CD4-positive, alpha-beta T cell treated with Interleukin-6 at 100 ng/mL for 8 hours (primary cell): Measurements from ENCODE around the gene TMEM131L.
"Not testable (repeated sequence)": the region's sequence is repeated elsewhere in the genome, so short reads cannot be mapped to it uniquely, and the experiment has no call there.

Experiments
- DNase-seq: peaks from one replicate; pipeline ENCODE4 v3.0.0-alpha.2; 2020; ENCODE audit warnings: mixed read lengths, low spot score

TMEM131L gene, protein sequence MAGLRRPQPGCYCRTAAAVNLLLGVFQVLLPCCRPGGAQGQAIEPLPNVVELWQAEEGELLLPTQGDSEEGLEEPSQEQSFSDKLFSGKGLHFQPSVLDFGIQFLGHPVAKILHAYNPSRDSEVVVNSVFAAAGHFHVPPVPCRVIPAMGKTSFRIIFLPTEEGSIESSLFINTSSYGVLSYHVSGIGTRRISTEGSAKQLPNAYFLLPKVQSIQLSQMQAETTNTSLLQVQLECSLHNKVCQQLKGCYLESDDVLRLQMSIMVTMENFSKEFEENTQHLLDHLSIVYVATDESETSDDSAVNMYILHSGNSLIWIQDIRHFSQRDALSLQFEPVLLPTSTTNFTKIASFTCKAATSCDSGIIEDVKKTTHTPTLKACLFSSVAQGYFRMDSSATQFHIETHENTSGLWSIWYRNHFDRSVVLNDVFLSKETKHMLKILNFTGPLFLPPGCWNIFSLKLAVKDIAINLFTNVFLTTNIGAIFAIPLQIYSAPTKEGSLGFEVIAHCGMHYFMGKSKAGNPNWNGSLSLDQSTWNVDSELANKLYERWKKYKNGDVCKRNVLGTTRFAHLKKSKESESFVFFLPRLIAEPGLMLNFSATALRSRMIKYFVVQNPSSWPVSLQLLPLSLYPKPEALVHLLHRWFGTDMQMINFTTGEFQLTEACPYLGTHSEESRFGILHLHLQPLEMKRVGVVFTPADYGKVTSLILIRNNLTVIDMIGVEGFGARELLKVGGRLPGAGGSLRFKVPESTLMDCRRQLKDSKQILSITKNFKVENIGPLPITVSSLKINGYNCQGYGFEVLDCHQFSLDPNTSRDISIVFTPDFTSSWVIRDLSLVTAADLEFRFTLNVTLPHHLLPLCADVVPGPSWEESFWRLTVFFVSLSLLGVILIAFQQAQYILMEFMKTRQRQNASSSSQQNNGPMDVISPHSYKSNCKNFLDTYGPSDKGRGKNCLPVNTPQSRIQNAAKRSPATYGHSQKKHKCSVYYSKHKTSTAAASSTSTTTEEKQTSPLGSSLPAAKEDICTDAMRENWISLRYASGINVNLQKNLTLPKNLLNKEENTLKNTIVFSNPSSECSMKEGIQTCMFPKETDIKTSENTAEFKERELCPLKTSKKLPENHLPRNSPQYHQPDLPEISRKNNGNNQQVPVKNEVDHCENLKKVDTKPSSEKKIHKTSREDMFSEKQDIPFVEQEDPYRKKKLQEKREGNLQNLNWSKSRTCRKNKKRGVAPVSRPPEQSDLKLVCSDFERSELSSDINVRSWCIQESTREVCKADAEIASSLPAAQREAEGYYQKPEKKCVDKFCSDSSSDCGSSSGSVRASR (N-terminal part only)

DNA sequence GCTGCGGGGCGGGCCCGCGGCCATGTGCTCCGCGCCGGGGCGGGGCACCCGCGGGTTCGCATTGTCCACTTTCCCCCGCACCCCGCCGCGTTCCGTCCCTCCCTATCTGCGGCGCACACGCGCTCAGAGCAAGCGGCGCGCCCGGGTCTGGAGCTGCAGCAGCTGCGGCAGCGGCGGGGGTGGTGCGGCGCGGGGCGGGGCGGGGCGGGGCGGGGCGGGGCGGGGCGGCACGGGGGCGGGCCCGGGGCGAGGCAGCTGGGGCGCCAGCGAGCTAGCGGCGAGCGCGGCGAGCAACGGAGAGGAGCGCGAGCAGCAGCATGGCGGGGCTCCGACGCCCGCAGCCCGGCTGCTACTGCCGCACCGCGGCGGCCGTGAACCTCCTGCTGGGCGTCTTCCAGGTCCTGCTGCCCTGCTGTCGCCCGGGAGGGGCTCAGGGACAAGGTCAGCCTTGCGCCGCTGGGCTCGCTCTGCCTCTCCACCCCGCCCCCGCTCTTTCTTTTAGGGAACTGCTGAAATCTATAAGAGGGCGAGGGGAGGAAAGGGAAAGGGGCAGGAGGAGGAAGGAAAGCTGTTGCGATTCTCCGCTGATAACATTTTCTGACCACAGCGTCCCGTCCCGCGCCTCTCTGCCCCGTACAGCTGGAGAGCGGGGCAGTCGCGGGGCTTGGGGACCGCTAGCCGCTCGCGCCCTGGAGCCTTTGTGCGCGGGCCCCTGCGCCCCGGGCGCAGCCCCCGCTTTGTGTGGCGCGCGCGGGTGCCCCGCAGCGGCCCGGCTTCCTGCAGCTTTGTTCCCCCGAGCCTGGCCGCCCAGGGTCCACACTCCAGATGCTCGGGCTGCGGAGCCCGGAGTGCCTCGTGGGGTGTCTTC lies at the start of gene TMEM131L:
TSS of gene TMEM131L (plus strand) at position 280 of the 868 bp plus-strand sequence. CDS start at position 318, 38 bp downstream.
- DNase-seq = peak; percentile 75

DNA sequence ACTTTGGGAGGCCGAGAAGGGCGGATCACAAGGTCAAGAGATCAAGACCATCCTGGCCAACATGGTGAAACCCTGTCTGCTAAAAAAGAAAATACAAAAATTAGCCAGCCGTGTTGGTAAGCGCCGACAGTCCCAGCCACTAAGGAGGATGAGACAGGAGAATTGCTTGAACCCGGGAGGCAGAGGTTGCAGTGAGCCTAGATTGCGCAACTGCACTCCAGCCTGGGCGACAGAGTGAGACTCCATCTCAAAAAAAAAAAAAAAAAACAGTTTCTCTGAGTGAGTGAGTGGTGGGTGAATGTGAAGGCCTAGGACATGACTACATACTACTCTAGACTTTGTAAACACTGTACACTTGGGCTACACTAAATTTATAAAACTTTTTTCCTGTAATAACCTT lies 49.7 kb upstream of the TMEM131L start:
- not testable (repeated sequence) for DNase-seq

DNA sequence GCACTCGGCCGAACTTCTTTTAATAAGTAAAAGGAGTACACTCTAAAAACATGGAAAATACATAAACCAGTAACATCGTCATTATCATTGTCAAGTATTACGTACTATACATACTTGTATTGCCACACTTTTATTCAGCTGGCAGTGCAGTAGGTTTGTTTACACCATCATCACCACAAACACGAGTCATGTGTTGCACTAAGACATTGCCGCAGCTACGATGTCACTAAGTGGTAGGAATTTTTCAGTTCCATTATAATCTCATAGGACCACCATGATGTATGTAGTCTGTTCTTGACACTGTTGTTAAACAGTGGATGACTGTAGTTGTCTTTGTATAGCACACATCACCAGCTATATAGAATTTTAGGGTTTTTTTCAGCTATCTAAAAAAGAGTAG lies 48.0 kb upstream of the TMEM131L start:
- DNase-seq = no peak

DNA sequence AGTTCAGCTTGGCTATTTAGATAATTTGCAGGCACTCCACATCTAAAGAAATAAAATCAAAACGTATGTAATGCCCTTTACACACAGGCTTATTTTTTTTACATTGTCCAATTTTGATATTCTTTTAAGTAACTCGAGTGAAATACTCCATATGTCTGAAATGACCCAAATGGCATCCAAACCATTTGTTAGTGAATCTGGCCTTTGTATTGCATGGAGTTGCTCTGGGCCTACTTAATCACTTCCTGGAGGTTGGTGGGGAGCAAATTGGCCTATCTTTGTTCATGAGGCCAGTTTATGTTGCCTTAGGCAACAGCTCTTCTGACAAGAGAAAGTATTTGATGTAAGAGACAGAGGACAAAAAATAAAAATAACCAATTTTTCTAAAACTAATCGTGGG lies 47.6 kb upstream of the TMEM131L start:
- DNase-seq = no peak

DNA sequence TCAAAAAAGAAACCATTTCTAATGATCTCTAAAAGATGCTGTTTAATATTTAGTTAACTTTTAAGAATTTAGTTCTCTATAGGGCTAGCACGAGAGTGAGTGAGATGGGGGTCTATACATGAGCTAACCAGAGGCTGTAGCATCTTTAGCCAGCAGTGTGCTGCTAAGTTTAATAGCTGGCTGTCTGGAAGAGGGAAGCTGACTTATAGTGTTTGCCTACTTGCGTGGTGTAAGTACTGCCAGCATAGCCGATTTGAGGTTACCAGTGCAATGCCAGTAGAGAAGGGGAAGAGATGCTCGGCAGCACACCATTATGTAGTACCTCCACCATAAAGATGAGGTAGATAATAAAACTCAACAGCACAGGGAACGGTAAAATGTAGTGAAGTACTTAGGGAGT lies 47.1 kb upstream of the TMEM131L start:
- DNase-seq = no peak

DNA sequence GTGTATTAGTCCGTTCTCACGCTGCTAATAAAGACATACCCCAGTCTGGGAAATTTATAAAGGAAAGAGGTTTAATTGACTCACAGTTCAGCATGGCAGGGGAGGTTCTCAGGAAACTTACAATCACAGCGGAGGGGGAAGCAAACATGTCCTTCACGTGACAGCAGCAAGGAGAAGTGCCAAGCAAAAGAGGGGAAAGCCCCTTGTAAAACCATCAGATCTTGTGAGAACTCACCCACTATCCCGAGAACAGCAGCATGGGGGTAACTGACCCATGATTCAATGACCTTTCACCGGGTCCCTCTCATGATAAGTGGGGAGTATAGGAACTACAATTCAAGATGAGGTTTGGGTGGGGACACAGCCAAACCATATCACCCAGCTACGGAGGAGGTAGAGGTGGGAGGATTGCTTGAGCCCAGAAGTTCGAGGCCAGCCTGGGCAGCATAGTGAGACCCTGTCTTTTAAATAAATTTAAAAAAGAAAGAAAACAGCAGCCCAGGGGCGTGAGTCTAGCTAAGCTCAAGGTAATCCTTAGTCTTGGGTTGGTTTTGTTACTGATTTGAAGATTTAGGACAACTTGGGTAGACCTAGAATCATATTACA lies 46.4 kb upstream of the TMEM131L start:
- DNase-seq = no peak

DNA sequence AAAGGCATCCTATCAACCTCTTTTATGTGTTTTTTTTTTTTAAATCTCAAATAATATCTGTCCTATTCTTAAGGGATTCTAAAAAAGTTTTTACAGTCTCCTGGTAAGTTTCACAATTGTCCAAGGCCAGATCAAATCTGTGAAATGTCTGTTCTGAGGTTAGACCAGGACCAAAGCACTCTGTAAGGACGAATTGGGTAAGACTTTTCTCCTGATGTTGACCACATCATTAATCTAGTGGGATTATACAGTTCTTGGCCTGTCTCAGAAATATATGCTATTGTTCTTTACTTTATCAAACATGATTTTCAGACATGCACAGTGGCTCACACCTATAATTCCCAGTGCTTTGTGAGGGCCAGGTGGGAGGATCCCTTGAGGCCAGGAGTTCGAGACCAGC lies 45.8 kb upstream of the TMEM131L start:
- DNase-seq = no peak

DNA sequence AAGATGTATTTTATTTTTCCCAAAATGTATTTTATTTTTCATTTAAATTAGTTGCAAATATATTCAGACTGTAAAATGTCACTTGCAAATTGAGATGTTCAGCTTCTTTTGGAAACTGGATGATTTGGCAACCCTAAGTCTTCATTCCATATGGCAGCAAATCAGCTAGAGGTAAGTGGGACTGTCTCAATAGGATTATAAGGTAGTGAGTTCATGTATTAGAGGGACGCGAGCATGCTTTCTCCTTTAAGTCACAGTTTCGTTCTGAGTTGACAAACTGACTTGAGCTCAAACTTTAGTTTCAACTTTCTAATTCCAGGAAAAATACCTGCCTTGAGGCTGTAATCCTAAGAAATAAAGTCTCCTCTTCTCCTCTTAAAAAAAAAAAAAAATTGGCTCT lies 44.2 kb upstream of the TMEM131L start:
- no peak for DNase-seq

DNA sequence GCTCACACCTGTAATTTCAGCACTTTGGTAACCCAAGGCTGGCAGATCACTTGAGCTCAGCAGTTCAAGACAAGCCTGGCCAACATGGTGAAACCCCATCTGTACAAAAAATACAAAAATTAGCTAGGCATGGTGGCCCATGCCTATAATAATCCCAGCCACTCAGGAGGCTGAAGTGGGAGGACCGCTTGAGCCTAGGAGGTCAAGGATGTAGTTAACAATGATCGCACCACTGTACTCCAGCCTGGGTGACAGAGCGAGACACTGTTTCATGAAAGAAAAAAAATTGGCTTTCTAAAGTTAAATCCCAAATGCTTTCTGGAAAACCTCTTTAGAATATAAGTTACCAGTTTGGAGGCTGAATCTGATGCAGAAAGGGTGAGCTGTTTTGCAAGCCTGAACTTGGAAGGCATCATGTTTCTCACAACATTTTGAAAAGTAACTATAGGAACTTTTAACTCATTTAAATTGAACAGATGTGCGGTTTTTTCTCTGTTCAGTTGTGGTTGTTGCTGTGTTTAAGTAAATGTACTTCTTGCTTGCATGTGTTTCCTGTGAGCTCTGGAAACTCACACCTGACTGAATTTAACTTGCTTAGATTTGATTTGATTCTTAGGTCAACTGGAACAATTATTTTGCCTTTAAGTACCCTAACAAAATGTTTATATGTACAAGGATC lies 39.8 kb upstream of the TMEM131L start:
- peak; percentile 62 for DNase-seq

DNA sequence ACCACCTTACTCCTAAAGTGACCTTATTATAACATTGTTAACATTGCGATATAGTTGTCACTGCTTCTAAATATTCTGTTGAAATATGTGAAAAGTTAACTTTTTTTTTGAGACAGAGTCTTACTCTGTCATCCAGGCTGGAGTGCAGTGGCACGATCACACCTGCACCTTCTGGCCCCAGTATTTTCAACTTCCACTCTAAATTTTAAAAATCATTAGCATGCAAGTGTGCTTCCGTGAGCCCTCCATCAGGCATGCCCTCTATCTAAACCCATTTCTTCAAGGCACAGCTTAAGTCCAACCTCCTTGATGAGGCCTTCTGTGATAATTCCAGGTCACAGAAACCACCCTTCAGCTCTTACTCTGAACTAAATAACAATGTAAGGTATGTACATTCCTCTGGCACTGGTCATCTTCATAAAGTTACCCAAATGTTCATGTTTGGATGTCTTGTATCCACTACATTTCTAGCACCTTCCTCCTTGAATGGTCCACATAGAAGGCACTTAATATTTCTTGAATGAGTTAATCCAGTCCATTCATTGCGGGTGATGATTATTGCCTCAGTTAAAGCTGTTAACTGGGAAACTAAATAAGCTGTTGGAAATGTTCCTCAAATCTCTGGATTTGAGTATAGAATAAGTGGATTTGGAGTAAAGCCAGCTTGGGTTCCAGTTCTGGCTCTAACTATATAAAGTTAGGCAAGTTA lies 38.6 kb upstream of the TMEM131L start:
- no peak for DNase-seq

DNA sequence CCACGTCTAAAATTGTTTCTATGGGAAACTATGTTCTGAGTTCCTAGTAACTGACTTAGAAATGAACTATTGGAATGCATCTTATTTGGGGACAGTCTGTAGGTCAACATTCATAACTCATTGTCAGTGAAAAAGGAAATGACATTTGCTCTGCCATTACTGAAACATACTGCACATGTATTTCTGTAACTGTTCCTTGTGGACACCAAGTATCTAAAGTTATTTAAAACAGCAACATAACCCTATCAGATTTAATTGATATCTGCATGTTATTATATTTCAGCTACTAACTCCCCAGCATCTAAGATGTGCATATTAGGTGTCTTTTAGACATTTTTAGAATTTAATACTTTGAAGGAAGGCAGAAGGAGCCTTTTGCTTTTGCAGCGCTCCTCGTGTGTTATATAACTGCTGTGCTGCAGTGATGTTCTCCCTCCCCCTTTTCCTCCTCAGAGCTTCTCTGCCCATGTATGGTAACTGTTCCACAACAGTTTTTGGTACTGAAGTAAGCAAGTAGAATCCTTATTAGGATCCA lies 37.2 kb upstream of the TMEM131L start:
- DNase-seq = peak; percentile 42

DNA sequence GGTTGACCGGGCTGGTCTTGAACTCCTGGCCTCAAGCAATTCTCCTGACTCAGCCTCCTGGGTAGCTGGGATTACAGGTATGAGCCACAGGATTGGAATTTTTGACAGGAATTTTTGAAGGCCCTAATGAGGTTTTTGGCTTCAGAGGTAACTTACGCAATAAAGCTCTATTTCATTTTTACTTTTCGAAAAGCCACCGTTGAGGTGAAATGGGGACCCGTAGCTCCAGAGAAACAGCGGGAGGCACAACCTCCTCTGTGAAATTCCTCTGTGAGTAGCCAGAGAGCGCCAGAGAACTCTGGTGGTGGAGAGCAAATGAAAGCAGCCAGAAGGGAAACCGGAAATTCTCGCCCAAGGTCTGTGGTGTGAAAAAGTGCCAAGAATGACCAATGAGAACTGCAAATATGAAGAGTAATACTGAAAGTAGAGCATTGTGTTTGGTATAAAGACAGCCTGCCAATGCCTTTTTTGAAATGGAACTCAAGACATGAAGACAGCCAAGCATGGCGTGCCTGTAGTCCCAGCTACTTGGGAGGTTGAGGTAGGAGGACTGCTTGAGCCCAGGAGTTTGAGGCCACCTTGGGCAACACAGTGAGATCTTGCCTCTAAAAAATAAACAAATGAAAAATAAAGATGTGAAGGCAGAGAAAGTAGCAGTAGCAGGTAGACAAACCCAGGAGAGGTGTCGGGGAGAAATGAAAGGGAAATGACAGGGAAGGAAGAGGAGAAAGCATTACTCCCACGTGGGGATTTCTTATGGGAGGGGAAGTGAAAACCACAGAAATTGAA lies 33.0 kb upstream of the TMEM131L start:
- DNase-seq = peak; percentile 75

DNA sequence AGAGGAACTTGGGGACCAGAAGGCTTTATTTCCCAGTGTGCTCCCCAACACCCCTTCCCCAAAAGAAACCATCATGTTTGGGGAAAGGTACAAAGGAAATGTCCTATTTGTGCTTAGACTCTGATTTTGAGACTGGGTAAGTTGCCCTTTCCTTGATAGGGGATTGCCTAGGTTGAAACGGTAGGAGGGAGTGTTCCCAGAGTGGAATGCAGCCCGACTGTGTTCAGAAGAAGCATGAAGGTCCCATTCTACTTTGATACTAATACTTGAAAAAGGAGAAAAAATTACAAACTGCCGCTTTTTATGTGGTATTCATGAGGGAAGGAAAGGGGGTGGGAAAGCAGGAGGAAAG lies 32.4 kb upstream of the TMEM131L start:
- DNase-seq = no peak

DNA sequence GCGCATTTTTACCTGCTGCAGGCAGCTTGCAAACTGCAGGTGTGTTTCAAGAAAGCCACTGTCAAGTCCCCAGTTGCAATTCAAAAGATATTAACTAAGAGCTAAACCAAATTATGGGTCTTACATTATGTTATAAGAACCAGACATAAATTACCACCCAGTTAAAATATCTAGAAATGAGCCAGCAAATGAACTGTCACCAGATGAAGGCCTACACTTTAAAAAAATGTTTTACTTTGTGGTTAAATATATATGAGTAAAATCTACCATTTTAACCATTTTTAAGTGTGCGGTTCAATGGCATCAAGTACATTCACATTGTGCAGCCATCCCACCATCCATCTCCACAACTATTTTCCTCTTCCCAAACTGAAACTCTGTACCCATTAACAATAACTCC lies 32.0 kb upstream of the TMEM131L start:
- DNase-seq = no peak

DNA sequence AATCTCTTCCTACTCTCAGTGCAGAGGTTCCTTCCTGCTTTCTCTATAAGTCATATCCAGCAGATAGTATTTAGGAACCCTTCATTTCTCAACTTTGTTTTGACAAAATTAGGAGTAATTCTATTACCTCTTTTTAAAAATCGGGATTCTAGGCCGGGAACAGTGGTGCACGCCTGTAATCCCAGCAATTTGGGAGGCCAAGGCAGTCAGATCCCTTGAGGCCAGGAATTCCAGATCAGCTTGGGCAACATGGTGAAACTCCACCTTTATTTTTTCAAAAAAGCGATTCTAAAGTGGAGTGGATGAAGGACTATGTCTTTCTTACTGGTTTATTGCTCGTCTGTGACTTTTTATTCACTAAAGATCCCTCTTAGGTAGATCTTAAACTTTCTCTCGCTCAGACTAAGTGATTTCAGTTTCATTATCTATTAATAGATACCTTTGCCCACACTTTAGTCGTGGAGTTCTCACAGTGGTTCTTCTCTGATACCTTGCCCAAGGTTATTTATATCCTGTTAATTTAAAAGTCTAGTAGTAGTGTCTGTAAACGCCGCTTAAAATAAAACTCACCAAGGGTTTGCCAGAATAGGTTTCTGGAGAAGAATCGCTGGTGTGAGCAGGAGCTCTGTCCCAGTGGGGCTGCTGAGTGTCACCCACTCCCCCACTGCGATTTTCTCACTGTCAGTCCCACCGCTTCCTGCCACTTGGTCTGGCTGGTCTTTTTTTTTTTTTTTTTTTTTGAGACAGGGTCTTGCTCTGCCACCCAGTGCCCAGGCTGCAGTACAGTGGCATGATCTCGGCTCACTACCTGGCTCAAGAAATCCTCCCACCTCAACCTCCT lies 27.0 kb upstream of the TMEM131L start:
- peak; percentile 40 for DNase-seq

DNA sequence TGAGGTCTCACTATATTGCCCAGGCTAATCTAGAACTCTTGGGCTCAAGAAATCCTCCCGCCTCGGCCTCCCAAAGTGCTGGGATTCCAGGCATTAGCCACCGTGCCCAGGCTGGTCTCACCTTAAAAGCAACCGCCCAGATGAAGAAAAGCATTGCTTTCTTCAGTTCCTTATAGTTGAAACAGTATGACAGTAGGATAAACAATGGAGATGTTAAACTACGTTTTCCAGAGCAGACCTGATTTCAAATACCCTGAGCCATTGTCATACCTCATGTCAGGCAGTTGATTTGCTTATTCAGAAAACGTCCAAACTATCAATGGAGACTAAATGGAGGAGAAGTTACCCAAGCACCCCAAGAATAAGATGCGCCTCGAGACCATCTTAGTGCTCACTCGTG lies 26.3 kb upstream of the TMEM131L start:
- no peak for DNase-seq

DNA sequence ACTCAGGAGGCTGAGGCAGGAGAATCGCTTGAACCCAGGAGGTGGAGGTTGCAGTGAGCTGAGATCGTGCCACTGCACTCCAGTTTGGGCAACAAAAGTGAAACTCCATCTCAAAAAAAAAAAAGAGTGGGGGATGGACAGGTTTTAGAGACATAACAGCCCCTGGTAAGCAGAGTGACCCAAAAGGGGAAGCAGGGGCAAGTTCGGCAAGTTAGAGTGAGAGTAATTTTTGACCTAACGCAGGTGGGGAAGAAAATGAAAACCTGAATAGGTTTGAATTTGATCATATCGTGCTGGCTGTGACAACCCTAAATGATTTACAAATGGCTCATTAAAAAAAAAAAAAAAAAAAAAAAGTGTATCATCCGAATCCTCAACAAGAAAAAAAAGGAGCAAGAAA lies 25.7 kb upstream of the TMEM131L start:
- no peak for DNase-seq
